Measurements from ENCODE around the gene STIM1.
"Not testable (repeated sequence)": the region's sequence is repeated elsewhere in the genome, so short reads cannot be mapped to it uniquely, and the experiment has no call there.

STIM1 gene

DNA sequence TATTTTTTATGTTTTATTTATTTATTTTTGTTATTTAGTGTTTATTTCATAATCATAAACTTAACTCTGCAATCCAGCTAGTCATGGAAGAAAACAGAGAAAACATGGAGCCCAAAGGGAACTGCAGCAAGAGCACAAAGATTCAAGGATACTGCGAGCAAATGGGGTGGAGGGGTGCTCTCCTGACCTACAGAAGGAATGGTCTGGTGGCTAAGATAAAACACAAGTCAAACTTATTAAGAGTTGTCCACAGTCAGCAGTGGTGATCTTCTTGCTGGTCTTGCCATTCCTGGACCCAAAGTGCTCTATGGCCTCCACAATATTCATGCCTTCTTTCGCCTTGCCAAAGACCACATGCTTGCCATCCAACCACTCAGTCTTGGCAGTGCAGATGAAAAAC lies 36.7 kb downstream of the STIM1 start:
- H3K27ac ChIP-seq (ENCODE audit: low read length) = no peak overlapping the region
- H3K27me3 ChIP-seq (ENCODE audit: insufficient read depth, low read length) = no peaks in the 10 kb centered on the region
- no peak overlapping the region for H3K9ac ChIP-seq (ENCODE audit: low read depth, low read length)
- H3K4me1 ChIP-seq (ENCODE audit: insufficient read depth, low read length) = no peaks in the 10 kb centered on the region
- no peak overlapping the region for H3K4me3 ChIP-seq (ENCODE audit: low read length)
- no peaks in the 10 kb centered on the region for H3K36me3 ChIP-seq (ENCODE audit: insufficient read depth, low read depth, low read length)
- H3K9me3 ChIP-seq (ENCODE audit: insufficient read depth, low read depth, low read length) = no peaks in the 10 kb centered on the region

DNA sequence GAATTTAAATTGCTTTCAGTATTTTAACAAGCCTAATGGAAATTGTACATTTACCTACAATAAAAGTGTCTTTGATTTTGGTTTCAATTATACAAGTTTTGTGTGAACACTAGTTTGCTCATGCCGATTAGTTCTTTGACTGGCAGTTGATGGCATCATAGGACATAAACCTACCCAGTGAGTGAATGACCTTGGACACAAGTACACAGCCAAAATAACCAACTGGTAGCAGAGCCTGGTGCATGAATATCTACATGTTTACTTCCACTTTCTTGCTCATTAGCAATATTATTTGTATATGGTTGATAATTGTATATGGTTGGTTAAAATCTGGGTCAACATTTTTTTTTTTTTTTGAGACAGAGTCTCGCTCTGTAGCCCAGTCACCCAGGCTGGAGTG lies 37.8 kb downstream of the STIM1 start:
- H3K4me1 ChIP-seq (ENCODE audit: insufficient read depth, low read length) = no peaks in the 10 kb centered on the region
- H3K36me3 ChIP-seq (ENCODE audit: insufficient read depth, low read depth, low read length) = no peaks in the 10 kb centered on the region
- no peak overlapping the region for H3K9ac ChIP-seq (ENCODE audit: low read depth, low read length)
- no peak overlapping the region for H3K27ac ChIP-seq (ENCODE audit: low read length)
- no peaks in the 10 kb centered on the region for H3K9me3 ChIP-seq (ENCODE audit: insufficient read depth, low read depth, low read length)
- no peaks in the 10 kb centered on the region for H3K27me3 ChIP-seq (ENCODE audit: insufficient read depth, low read length)
- H3K4me3 ChIP-seq (ENCODE audit: low read length) = no peak overlapping the region

DNA sequence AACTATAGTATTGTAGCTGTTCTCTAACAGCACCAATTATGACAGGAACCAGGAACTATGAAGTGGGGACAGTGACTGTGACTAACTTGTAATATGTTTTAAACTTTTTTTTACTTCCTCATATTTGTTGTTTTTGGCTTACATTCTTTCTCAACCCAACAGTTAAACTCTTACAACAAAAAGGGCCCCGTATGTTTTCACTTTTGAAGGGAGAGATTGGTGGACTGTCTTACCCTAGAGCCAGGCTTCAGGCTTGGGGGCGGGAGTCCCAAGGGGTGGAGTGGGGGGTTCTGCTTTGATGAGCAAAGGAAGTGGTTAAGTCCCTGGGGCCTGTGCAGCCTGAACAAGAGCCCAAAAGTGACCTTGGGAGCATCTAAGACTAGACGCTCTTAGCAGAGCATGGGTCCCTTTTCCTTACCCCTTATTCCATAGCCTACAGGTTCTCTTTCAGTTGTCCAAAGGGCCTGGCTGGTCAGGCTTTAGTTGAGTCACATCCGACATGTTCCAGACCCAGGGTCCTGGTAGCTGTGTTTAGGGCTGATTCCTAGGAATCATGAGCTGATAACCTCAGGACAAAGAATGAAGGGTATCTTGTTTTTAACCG lies 38.8 kb downstream of the STIM1 start:
- H3K9ac ChIP-seq (ENCODE audit: low read depth, low read length) = no peak overlapping the region
- H3K27ac ChIP-seq (ENCODE audit: low read length) = no peak overlapping the region
- H3K27me3 ChIP-seq (ENCODE audit: insufficient read depth, low read length) = no peaks in the 10 kb centered on the region
- H3K36me3 ChIP-seq (ENCODE audit: insufficient read depth, low read depth, low read length) = no peaks in the 10 kb centered on the region
- H3K9me3 ChIP-seq (ENCODE audit: insufficient read depth, low read depth, low read length) = no peaks in the 10 kb centered on the region
- H3K4me3 ChIP-seq (ENCODE audit: low read length) = no peak overlapping the region
- no peaks in the 10 kb centered on the region for H3K4me1 ChIP-seq (ENCODE audit: insufficient read depth, low read length)

DNA sequence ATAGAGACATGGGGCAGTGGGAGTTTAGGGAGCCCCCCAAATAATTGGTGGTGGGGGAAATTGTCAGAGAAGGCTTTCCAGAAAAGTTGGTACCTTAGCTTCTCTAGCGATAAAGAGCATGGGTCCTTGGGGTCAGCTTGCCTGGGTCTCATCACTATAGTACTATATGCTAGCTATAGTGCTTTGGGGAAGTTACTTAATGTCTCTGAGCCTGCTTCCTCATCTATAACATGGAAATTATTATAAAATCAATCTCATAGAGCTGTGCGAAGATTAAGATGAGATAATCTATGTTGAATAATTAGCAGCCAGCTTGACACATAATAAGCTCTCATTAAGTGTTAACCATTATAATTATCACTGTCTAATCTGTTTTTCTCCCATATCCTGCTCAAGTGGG lies 41.2 kb downstream of the STIM1 start:
- Histone ChIP-seq H3K4me1 (ENCODE audit: insufficient read depth, low read length) (no peaks in the 10 kb centered on the region), H3K27ac (ENCODE audit: low read length) (no peak overlapping the region), H3K36me3 (ENCODE audit: insufficient read depth, low read depth, low read length) (no peaks in the 10 kb centered on the region), H3K27me3 (ENCODE audit: insufficient read depth, low read length) (no peaks in the 10 kb centered on the region), H3K9me3 (ENCODE audit: insufficient read depth, low read depth, low read length) (no peaks in the 10 kb centered on the region), H3K4me3 (ENCODE audit: low read length) (no peak overlapping the region), H3K9ac (ENCODE audit: low read depth, low read length) (no peak overlapping the region)

DNA sequence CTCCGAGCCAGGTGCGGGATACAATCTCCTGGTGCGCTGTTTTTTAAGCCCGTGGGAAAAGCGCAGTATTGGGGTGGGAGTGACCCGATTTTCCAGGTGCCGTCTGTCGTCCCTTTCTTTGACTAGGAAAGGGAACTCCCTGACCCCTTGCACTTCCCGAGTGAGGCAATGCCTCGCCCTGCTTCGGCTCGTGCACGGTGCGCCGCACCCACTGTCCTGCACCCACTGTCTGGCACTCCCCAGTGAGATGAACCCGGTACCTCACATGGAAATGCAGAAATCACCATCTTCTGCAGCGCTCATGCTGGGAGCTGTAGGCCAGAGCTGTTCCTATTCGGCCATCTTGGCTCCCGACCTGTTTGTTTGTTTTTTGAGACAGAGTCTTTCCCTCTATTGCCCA lies 44.8 kb downstream of the STIM1 start:
- not testable (repeated sequence) for H3K27ac ChIP-seq (ENCODE audit: low read length); H3K9me3 ChIP-seq (ENCODE audit: insufficient read depth, low read depth, low read length); H3K27me3 ChIP-seq (ENCODE audit: insufficient read depth, low read length); H3K4me1 ChIP-seq (ENCODE audit: insufficient read depth, low read length); H3K4me3 ChIP-seq (ENCODE audit: low read length); H3K9ac ChIP-seq (ENCODE audit: low read depth, low read length); H3K36me3 ChIP-seq (ENCODE audit: insufficient read depth, low read depth, low read length)

DNA sequence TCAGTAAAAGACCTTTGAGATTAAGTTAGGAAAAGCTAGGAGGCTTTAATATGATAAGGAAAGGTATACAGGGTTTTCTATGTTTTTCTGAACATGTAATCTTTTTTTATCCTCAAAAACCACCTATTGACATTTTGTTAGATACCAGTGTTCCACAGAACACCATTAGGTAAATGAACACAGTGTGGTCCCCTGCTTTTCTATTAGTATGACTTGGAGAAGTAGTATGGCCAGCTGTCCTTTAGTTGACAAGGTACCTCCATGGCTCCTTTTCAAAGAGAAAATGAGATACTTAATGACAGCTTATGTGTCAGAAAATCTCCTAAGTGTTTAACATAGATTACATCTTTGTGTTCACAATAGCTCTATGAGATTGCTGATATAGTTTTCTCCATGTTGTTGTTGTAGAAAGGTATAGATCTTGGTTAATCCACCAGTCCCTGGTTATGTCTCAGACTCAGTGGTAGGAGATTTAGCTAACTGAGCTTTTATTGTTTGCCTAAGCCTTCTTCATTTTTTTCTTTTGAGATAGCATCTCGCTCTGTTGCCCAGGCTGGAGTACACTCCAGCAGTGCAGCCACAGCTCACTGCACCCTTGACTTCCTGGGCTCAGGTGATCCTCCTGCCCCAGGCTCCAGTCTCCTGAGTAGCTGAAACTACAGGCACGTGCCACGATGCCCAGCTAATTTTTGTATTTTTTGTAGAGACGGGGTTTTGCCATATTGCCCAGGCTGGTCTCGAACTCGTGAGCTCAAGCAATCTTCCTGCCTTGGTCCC lies 46.0 kb downstream of the STIM1 start:
- Histone ChIP-seq H3K27me3 (ENCODE audit: insufficient read depth, low read length) (no peaks in the 10 kb centered on the region), H3K9me3 (ENCODE audit: insufficient read depth, low read depth, low read length) (no peaks in the 10 kb centered on the region), H3K4me1 (ENCODE audit: insufficient read depth, low read length) (peaks cover 14% of the 10 kb centered on the region), H3K4me3 (ENCODE audit: low read length) (no peak overlapping the region), H3K27ac (ENCODE audit: low read length) (no peak overlapping the region), H3K9ac (ENCODE audit: low read depth, low read length) (no peak overlapping the region), H3K36me3 (ENCODE audit: insufficient read depth, low read depth, low read length) (no peaks in the 10 kb centered on the region)

DNA sequence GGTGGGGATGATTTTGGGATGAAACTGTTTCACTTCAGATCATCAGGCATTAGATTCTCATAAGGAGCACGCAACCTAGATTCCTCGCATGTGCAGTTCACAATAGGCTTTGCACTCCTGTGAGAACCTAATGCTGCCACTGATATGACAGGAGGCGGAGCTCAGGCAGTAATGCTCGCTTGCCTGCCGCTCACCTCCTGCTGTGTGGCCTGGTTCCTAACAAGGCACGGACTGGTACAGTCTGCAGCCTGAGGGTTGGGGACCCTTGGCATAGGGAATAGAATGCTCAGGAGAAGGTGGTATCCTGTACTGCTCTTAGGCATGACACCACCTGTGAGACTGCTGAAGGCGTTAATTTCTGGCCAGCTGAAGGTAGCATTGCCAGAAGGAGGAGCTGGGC lies 47.0 kb downstream of the STIM1 start:
- peaks cover 14% of the 10 kb centered on the region for H3K4me1 ChIP-seq (ENCODE audit: insufficient read depth, low read length)
- no peak overlapping the region for H3K27ac ChIP-seq (ENCODE audit: low read length)
- H3K27me3 ChIP-seq (ENCODE audit: insufficient read depth, low read length) = no peaks in the 10 kb centered on the region
- no peaks in the 10 kb centered on the region for H3K36me3 ChIP-seq (ENCODE audit: insufficient read depth, low read depth, low read length)
- no peak overlapping the region for H3K9ac ChIP-seq (ENCODE audit: low read depth, low read length)
- no peaks in the 10 kb centered on the region for H3K9me3 ChIP-seq (ENCODE audit: insufficient read depth, low read depth, low read length)
- no peak overlapping the region for H3K4me3 ChIP-seq (ENCODE audit: low read length)

DNA sequence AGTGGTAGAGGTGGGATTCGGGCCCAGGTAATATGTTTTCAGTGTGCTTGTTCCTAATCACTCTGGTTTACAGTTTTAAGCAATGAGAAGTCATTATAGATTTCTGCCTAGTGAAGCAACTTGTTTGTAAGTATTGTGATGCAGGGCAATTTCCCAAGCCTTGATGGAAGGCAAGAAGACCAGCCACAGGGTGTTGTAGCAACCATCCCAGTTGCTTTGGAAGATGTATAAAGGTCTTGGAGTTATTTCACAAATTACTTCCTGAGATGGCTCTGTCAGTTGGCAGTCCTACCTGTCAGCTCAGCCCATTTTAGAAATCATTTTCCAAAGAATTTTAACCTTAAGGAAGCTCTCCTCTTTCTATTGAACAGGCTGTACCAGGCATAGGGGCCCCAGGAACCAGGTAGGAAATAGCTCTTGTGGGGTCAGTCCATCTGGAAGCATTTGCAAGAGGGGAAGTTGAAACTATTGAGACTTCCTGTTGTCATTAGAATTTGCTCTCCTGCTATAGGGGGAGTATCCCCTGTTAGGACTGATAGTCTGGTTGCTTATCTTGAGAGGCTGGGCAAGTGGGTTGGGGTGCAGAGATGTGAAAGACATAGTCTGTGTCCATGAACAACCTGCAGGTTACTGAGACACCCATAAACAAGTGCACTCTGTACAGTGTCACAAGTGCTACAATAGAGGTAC lies 47.9 kb downstream of the STIM1 start:
- H3K9ac ChIP-seq (ENCODE audit: low read depth, low read length) = no peak overlapping the region
- H3K36me3 ChIP-seq (ENCODE audit: insufficient read depth, low read depth, low read length) = no peaks in the 10 kb centered on the region
- H3K27me3 ChIP-seq (ENCODE audit: insufficient read depth, low read length) = no peaks in the 10 kb centered on the region
- no peaks in the 10 kb centered on the region for H3K9me3 ChIP-seq (ENCODE audit: insufficient read depth, low read depth, low read length)
- H3K4me3 ChIP-seq (ENCODE audit: low read length) = no peak overlapping the region
- H3K27ac ChIP-seq (ENCODE audit: low read length) = no peak overlapping the region
- H3K4me1 ChIP-seq (ENCODE audit: insufficient read depth, low read length) = peaks cover 14% of the 10 kb centered on the region

DNA sequence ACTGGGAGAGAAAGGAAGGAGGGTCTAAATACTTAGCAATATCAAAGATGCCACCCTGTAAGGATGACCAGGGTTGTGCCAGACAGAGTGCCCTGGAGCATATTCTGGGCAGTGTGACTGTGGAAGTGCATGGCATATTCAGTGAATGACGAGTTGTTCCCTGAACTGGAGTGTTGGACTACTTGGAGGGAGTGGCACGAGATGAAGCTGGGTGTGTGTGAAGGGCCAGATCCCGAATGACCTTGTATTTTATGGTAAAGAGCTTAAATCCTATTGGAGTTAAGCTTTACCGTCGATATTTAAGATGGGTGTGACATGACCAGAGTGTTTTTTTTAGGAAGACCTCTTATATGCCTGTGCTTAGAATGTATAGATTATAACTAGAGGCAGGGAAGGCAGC lies 48.8 kb downstream of the STIM1 start:
- Histone ChIP-seq H3K27me3 (ENCODE audit: insufficient read depth, low read length) (no peaks in the 10 kb centered on the region), H3K36me3 (ENCODE audit: insufficient read depth, low read depth, low read length) (no peaks in the 10 kb centered on the region), H3K4me3 (ENCODE audit: low read length) (no peak overlapping the region), H3K4me1 (ENCODE audit: insufficient read depth, low read length) (peaks cover 14% of the 10 kb centered on the region), H3K9ac (ENCODE audit: low read depth, low read length) (no peak overlapping the region), H3K27ac (ENCODE audit: low read length) (no peak overlapping the region), H3K9me3 (ENCODE audit: insufficient read depth, low read depth, low read length) (no peaks in the 10 kb centered on the region)

DNA sequence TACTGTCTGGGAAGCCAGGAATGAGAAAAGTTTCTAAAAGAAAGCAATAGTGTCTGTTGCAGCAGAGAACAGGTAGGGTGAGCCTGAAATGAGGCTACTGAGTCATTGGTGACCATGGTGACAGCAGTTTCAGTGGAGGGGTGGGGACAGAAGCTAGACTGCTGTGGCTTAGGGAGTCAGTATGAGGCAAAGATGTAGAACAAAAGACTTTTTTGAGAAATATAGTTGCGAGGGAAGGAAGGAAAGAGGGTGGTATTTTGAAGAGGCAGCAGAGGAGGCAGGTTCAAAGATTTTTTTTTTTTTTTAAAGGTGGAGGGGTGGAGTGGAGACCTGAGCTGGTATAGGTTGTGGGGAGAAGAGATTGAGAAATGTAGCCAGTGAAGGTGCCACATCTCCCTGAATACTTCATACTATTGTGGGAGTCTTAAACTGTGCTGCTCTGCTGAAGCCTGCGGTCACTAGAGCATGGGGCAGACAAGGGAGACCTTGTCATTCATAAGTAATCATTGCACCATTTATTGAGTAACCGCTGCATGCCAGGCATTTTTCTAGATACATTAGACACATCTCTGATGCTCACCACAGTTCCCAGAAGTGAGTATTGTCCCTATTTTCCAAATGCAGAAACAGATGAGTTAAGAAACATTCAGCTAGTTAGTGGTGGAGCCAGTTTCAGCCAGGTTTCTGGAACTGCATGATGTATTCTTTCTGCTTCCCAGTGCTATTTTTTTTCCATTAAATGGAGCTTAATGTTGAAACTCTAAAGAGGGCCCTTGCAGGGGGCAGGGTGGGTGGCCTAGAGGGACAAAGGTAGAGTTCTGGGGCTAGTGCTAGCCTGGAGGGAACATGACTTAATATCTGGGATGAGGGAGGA lies 49.9 kb downstream of the STIM1 start:
- Histone ChIP-seq H3K4me1 (ENCODE audit: insufficient read depth, low read length) (peaks cover 14% of the 10 kb centered on the region), H3K4me3 (ENCODE audit: low read length) (no peak overlapping the region), H3K27me3 (ENCODE audit: insufficient read depth, low read length) (no peaks in the 10 kb centered on the region), H3K27ac (ENCODE audit: low read length) (no peak overlapping the region), H3K9me3 (ENCODE audit: insufficient read depth, low read depth, low read length) (no peaks in the 10 kb centered on the region), H3K36me3 (ENCODE audit: insufficient read depth, low read depth, low read length) (no peaks in the 10 kb centered on the region), H3K9ac (ENCODE audit: low read depth, low read length) (0 out of 2 replicates have a peak overlapping the region, but pooled peaks have one; percentile 4)

DNA sequence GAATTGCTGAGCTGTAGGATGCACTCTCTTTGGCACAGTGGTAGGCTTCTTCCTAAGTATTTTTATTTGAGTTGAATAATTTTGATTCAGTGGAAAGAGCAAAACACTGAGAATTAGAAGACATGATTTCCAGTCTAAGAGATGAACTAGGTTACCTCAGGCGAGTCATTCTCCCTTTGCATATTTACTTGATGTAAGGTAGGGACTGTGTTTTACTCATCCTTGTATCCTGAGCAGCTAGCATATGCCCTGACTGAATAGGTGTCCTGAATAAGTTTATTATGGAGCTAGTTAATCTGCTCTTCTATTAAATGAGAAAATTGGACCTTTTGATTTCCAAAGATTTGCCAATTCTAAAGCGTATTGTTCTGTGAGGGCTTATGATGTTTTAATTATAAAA lies 50.7 kb downstream of the STIM1 start:
- Histone ChIP-seq H3K27ac (ENCODE audit: low read length) (no peak overlapping the region), H3K27me3 (ENCODE audit: insufficient read depth, low read length) (no peaks in the 10 kb centered on the region), H3K9ac (ENCODE audit: low read depth, low read length) (no peak overlapping the region), H3K4me3 (ENCODE audit: low read length) (no peak overlapping the region), H3K36me3 (ENCODE audit: insufficient read depth, low read depth, low read length) (no peaks in the 10 kb centered on the region), H3K9me3 (ENCODE audit: insufficient read depth, low read depth, low read length) (no peaks in the 10 kb centered on the region), H3K4me1 (ENCODE audit: insufficient read depth, low read length) (peaks cover 14% of the 10 kb centered on the region)

Data from iPS-20b (cell line).